GM19467 (cell line): ENCODE results near the gene RAB17.

ENCODE experiments used
- ATAC-seq: cut with Tn5 transposase; IDR thresholded peaks from one replicate; pipeline ENCODE4 v1.9.1; 2021; ENCODE audit warnings: mild to moderate bottlenecking, moderate library complexity; ENCODE audit not compliant: unreplicated experiment

RAB17 gene

GRCh38 chr2:237581326-237581725, 9.2 kb downstream of the RAB17 start:
- no peak for ATAC-seq

DNA sequence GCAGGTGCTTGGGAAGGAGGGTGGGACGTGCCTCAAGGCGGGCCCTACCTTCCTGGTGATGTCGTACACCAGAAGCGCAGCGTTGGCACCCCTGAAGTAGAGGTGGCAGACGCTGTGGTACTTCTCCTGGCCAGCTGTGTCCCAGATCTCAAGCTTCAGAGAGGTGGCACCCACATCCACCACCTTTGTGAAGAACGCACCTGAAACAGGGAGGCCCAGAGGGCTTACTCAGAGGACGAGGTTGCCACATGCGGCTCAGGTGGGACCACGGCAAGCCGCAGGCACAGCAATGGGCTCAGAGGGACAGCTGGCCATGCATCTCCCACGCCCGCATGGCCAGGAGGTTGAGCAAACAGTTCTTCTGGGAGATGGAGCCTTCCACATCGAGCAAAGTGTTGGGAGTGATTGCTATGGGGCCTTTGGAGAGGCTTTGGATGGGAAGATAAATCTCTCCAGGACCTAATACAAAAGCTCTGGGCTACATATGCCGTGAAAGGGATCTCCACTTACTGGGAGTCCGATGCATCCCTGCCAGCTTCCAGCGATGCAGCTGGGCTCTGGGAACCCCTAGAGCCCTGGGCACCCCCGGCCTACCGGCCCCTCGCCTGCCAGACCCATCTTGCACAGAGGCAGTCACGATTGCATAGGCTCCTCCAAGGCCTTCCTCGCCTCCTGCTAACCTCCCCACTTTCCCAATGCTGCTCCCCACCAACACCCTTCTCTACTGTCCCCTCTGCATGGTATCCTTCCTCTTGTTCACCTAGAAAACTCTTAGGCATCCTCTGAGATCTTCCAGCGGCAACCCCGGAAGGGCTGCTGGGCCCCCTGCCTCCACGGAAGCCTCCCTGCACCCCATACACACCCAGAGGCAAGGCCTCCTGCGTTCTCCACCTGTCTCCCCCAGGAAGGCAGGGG, 12.3 kb downstream of the RAB17 start:
- ATAC-seq: no peak

- no peak for ATAC-seq
Measured at GRCh38 chr2:237577458-237577857, 13.1 kb downstream of the RAB17 start.

- ATAC-seq: no peak
Measured at GRCh38 chr2:237576974-237577373, 13.6 kb downstream of the RAB17 start.

DNA sequence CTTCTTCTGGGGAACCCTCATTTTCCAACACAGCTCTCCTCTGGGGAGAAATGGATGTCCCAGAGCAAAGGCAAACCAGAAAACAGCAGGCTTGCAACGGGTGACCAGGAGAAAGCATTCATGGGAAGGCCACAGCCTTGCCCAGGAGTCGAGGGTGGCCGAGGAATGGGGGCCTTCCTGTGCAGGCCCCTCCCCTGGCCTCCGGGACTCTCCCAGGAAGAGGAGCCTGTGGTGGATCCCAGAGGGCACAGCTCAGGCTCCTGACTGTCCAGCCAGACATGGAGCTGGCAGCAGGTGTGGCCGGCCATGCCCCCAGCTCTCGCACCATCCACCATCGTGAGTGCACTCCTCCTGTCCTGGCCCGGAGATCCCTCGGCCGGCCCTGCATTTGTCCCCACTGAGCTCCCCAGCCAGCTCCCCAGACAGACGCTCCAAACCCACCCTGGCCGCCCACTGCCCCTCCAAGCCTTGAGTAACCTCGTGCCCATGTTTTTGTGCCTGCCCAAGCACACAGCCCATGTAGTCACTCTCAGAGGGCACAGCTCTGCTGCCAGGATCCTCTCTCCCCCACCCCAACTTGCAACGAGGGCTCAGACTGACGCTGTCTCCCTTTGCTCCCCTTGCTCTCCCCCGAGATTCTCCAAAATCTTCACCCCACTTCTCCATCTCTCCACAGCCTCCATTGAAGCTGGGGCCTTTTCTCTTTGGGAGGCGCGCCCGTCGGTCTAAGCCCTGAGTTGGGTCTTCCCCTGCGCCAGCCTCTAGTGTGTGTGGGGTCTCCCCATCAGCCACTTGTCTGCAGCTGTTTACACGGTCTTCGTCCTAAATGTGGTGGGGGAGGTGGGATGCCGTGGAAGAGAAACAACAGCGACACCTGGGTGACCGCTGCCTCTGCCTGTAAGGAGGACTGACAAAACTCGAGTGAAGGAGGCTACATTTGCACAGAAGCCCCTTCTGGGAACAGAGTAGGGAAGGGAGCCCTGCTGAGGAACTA, 14.4 kb downstream of the RAB17 start:
- no peak for ATAC-seq

DNA sequence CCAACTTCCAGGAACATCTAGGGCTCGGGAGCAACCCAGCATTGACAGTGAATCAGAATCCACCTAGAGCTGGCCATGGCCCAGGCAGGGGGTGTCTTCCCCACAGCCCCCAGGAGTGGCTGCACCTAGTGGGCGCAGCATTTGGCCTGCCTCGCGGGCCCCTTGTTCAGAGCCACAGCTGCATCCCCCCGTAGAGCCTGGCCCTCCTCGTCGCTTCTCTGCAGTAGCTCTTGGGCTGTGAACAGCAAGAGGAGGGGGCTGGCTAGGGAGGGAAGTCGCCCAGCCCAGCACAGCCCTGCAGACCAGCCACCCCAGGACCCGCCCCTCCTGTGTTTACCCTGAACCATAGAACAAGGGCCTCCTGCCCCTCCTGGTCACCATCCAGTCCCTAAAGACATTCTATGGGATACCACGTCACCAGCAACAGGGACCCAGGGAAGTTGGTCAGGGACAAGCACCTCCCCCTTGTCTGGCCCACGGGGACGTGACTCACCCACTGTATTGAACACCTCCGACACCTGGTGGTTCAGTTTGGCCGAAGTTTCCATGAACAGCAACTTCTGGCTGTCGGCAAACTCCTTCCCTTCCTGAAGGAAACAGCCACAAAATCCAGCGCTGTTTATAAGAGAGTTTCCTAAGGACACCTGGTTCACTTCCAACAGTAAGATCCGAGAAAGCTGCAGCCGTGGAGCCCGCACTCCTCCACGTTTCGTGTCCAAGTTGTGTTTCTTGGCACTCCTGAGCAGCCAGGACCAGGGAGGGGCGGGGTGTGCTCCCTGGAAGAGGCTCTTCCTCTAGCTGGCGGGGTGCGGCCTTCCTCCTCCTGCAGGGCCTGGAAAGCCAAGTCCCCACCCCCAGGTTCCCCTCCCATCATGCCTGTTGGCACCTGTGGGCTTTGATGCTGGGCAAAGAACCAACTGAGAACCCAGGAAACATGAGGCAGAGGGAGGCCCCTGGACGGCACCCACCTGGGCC, 15.4 kb downstream of the RAB17 start:
- no peak for ATAC-seq

DNA sequence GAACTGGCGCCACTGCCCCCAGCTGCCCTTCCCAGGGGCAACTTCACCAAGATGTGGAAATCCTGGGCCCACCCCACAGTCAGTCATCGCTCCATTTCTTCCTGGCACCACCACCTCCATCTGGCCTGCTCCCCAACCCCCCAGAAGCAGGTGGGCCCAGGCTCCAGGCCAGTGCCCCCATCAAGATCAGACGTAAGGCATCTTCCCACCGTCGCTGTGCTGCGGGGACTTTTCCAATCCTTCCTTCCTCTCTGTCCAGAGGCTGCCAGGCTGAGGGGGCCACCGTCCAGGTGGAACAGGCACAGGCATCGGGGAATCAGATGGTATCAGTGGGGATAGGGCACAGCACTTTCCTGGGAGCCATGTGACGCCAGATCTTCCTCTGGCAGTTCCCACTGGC, 16.1 kb downstream of the RAB17 start:
- no peak for ATAC-seq

DNA sequence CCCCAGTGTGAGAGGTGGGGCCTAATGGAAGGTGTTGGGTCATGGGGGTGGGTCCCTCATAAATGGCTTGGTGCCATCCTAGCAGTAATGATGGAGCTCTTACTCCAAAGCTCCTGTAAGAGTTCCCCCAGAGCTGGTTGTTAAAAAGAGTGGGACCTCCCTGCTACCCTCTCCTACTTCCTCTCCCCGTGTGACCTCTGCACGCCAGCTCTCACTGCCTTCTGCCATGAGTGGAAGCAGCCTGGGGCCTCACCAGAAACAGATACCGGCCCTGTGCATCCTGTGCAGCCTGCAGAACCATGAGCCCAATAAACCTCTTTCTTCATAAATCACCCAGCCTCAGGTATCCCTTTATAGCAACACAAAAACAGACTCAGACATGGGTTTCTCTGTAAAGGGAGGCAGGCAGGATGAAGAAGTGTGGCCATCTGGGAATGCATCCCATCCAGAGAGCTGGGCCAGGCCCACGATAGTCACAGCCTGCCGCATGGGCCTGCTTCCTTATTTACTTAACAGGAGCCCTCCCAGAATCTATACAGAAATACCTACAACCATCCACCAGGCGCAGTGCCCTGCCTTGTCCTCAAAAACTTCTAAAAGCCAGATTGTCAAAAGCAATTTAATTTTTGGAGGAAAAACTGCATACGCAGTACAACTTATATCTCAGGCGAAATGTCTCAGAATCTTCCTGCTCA, 16.7 kb downstream of the RAB17 start:
- no peak for ATAC-seq

GRCh38 chr2:237572742-237573101, 17.8 kb downstream of the RAB17 start:
- ATAC-seq: no peak

DNA sequence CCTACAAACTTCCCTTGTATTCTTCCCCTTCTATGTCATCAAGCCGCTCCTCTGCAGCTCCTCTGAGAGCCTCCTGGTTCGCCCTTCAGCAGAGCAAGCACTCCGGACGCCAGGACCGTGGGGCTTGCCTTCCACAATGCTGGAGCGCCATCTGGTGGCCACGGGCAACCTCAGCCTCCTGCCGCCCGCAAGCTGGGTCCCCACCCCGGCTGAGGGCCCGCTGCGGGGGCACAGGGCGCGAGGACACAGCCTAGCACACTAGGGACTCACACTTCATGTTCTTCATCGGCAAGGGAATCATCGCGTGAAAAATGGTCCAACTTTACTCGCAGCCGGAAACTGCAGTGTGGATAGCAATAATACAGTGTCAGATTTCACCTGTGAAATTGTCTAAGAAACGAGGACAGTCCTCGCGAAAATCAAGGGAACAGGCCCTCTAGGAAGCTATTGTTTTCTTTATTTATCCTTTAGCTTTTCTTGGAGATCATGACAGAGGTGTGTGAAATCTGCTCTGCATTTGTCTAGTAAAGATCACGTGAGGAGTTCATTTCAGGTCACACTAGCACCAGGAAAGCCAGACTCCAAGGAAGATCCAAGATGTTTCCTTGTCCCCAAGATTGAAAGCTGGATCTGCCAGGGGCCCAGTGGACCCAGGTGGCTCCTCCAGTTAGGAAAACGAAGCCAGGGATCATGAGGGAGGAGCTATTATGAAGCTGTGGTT, 18.4 kb downstream of the RAB17 start:
- peak; percentile 82 for ATAC-seq

DNA sequence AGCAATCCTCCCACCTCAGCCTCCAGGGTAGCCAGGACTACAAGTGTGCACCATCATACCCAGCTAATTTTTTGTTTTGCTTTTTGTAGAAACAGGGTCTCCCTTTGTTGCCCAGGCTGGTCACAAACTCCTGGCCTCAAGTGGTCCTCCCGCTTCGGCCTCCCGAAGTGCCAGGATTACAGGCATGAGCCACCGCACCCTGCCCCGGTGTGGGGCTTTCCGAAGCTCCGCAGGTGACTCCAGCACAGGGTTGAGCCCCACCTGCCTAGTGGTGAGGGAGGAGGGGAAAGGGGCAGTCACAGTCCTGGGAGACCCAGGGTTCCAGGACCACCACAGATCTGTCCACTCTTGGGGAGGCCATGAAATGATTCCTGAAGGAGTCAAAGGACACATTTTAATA, 19.0 kb downstream of the RAB17 start:
- ATAC-seq: no peak

- ATAC-seq: no peak
Measured at GRCh38 chr2:237570776-237571335, 19.7 kb downstream of the RAB17 start.

GRCh38 chr2:237569896-237570295, 20.6 kb downstream of the RAB17 start:
- ATAC-seq: no peak

DNA sequence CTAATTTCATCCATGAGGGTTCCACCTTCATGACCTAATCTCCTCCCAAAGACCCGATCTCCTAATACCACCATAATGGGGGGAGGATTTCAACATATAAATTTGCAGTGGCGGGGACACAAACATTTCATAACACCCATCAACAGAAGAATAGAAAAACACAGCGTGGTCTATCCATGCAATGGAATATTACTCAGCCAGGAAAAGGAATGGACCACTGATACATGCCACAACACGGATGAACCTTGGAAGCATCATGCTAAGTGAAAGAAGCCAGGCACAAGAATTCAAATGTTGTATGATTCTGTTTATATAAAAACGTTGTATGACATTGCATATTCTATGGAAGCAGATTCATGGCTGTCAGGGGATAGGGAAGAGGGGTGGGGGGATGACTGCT, 21.5 kb downstream of the RAB17 start:
- no peak for ATAC-seq

- no peak for ATAC-seq
Measured at GRCh38 chr2:237568121-237568660, 22.3 kb downstream of the RAB17 start.

DNA sequence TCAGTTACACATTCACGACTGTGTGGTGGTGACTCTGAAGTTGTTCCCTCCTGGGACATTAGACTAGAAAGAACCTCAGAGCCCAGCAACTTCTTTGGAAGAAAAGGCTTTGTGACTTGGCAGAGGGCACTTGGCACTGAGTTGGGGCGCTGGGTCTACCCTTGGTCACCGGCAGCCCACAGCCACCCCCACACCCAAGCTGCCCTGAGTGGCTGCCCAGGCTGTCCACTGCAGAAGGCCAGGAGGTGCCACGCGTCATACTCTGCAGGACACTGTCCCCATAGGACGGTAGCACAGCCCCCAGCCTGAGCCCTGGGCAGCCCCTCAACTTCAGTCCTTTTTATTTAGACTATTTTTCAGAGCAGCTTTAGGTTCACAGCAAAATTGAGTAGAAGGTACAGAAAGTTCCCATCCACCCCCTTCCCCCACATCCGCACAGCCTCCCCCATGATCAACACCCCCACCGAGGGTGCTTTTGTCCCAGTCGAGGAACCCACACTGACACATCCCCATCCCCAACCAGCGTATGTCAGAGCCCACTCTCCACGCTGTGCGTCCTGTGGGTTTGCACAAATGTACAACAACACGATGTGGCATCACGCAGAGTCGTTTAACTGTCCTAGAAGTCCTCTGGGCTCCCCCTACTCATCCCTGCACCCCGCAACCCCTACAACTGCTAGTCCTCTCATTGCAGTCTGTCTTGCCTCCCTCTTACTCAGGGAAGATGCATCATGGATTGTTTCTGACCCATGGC, 23.1 kb downstream of the RAB17 start:
- no peak for ATAC-seq

GRCh38 chr2:237566401-237567235, 23.9 kb downstream of the RAB17 start, which contains the start of gene PRLH:
PRLH (plus strand) TSS chr2:237566574; CDS start chr2:237566574, 0 bp downstream.
- no peak for ATAC-seq
